ENCODE data around the gene SH3RF3. TPM values are rescaled to one million over a fixed set of nuclear protein-coding genes. Genes with fewer than 3 reads are reported as not detected.

SH3RF3 gene
- total RNA-seq, 1 experiment from 2014 or later: not detected

DNA sequence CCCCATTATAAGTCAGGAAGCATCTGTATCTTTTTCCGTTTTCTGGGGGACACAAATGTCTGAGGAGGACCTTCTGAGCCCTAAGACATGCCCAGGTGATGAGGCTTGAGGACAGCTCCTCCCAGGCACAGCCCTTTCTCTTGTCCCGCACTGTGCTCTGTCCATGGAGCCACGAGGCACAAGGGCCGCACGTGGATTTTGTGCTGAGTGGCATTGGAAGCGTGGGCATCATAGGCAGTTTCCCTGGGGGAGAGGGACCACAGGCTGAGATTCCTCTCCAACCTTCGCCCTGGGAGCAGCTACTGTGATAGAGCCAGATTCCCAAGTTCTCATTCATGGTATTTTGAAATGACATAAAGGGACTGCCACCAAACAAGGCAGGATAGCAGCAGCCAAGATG lies 139.9 kb downstream of the SH3RF3 start:
- intact Hi-C loops (cut with micrococcal nuclease): no loop called here
- CTCF ChIA-PET: no interaction called here
- H3K27ac ChIP-seq (ENCODE audit: low read depth, low read length): no peak overlapping the region

DNA sequence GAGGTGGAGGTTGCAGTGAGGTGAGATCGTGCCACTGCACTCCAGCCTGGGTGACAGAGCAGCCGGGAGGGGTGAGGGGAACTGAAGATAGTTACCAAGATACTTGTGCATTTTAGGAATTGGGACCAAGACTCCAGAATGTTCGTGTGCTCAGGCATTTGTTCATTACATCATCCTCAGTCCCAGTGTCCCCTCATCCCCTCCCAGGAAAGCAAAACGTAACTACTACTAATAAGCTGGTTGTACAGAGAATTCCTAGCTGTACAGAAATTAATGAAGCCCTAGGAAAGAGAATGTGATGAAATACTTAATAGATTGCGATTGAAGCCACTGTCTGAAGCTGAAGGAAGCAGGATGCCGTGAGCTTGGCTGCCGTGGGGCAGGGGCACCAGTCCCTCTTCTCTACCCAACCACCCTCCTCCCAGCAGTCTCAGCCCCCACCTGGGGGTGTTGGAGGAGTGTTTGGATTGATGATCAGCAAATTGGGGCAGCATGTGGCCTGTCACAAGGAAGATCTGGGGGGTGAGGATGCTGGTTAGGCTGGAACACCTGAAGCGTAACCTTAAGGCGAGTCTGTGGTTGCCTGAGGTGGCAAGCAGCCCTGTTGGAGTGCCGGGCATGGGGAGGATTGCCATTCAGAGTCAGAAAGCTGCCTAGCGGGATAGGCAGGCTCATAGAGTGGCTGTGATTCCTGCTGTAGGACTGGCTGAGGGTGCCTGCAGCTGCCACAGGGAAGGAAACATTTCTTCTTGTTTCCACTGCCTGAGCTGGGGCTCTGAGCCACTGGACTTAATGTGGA lies 140.9 kb downstream of the SH3RF3 start:
- CTCF ChIA-PET: no interaction called here
- Histone ChIP-seq H3K4me2 (ENCODE audit: low read length) (no peak overlapping the region), H3K4me3 (replicated peaks in 1 of 2; ENCODE audit: low read depth in 1 of 2, low read length in 2 of 2) (no peak overlapping the region), H3K9me3 (ENCODE audit: control insufficient read depth in 1 of 2, insufficient read depth in 1 of 2, low read depth in 1 of 2, low read length in 2 of 2) (no peaks in the 10 kb centered on the region), H2AFZ (ENCODE audit: low read depth, low read length, poor library complexity, severe bottlenecking) (no peak overlapping the region), H3K27ac (ENCODE audit: low read depth, low read length) (no peak overlapping the region), H3K9ac (ENCODE audit: low read length) (no peak overlapping the region), H3K36me3 (ENCODE audit: control insufficient read depth in 1 of 2, insufficient read depth in 2 of 2, low read length in 2 of 2) (no peaks in the 10 kb centered on the region), H3K27me3 (ENCODE audit: insufficient read depth, low read length) (peaks cover 12% of the 10 kb centered on the region; the same call in 1 of the 2 replicates), H3K79me2 (ENCODE audit: insufficient read depth, low read length) (no peaks in the 10 kb centered on the region), H4K20me1 (ENCODE audit: insufficient read depth) (no peaks in the 10 kb centered on the region), H3K9me2 (ENCODE audit: insufficient read depth) (no peaks in the 10 kb centered on the region), H3K4me1 (ENCODE audit: control insufficient read depth in 1 of 2, insufficient read depth in 2 of 2, low read length in 2 of 2) (no peaks in the 10 kb centered on the region)
- DNase-seq (ENCODE audit: low read depth, low spot score): no peak
- no peak for ATAC-seq
- TF ChIP-seq ZFX (IDR thresholded peaks at IDR 0.05): no peak
- intact Hi-C loops (cut with micrococcal nuclease): no loop called here
- POLR2A ChIA-PET: no interaction called here
- RAD21 ChIA-PET (ENCODE audit: low non-redundant PET in 1 of 2, low total read pairs in 2 of 2, uncharacterized antibody in 2 of 2, unreplicated experiment in 2 of 2): no interaction called here
- no TSS peak for BruUV-seq (replicated peaks)

More for the DNA sequence above, 139.9 kb downstream of the SH3RF3 start:
- peaks cover 0 to under 1% of the 10 kb centered on the region in 2 experiments; a peak in 1 of 4 replicates for H3K4me1 ChIP-seq (ENCODE audit: control insufficient read depth in 1 of 2, insufficient read depth in 2 of 2, low read length in 2 of 2)
- H3K36me3 ChIP-seq (ENCODE audit: control insufficient read depth in 1 of 2, insufficient read depth in 2 of 2, low read length in 2 of 2): no peaks in the 10 kb centered on the region
- no peak for ATAC-seq
- no peak for TF ChIP-seq YY1 (IDR thresholded peaks at IDR 0.05; ENCODE audit: extremely low read depth, insufficient replicate concordance, low read depth, low read length)
- TF ChIP-seq SRF (IDR thresholded peaks at IDR 0.05; ENCODE audit: low read depth): no peak
- no peak for TF ChIP-seq ATF3 (IDR thresholded peaks at IDR 0.05)
- TF ChIP-seq ELF1 (IDR thresholded peaks at IDR 0.05; ENCODE audit: borderline replicate concordance, low read depth): no peak
- TF ChIP-seq POLR2A (IDR thresholded peaks at IDR 0.05; ENCODE audit: borderline replicate concordance, extremely low read depth, insufficient read depth, insufficient read length): no peak
- TF ChIP-seq TCF7L2 (IDR thresholded peaks at IDR 0.05; ENCODE audit: borderline replicate concordance, extremely low read depth, insufficient read depth, insufficient read length): no peak
- TF ChIP-seq ZNF274 (IDR thresholded peaks at IDR 0.05; ENCODE audit: low read depth, low read length): no peak
- TF ChIP-seq JUND (IDR thresholded peaks at IDR 0.05): no peak
- ChIA-PET RAD21 (ENCODE audit: low non-redundant PET in 1 of 2, low total read pairs in 2 of 2, uncharacterized antibody in 2 of 2, unreplicated experiment in 2 of 2) (no interaction called here), POLR2A (no interaction called here)
- no peak overlapping the region for H2AFZ ChIP-seq (ENCODE audit: low read depth, low read length, poor library complexity, severe bottlenecking)
- DNase-seq (ENCODE audit: low read depth, low spot score): no peak
- H3K79me2 ChIP-seq (ENCODE audit: insufficient read depth, low read length): no peaks in the 10 kb centered on the region
- H3K9me2 ChIP-seq (ENCODE audit: insufficient read depth): no peaks in the 10 kb centered on the region
- no peak overlapping the region for H3K4me2 ChIP-seq (ENCODE audit: low read length)
- peaks cover 12% of the 10 kb centered on the region; the same call in 1 of the 2 replicates for H3K27me3 ChIP-seq (ENCODE audit: insufficient read depth, low read length)
- H4K20me1 ChIP-seq (ENCODE audit: insufficient read depth): no peaks in the 10 kb centered on the region
- H3K9ac ChIP-seq (ENCODE audit: low read length): no peak overlapping the region
- no peak overlapping the region for H3K4me3 ChIP-seq (replicated peaks in 1 of 2; ENCODE audit: low read depth in 1 of 2, low read length in 2 of 2)
- no peaks in the 10 kb centered on the region for H3K9me3 ChIP-seq (ENCODE audit: control insufficient read depth in 1 of 2, insufficient read depth in 1 of 2, low read depth in 1 of 2, low read length in 2 of 2)
- BruUV-seq (replicated peaks): no TSS peak

Measured in HCT116 (cell line).